Choroid plexus epithelial cell (primary cell): ENCODE results near the gene YARS1.

Experiments used
- DNase-seq: peaks from one replicate; pipeline ENCODE4 v3.0.0-alpha.2; 2010; ENCODE audit warnings: low read depth
- H3K4me3 ChIP-seq: 2 replicates; pipeline ENCODE4 v1.5.1; 2011; ENCODE audit warnings: low read depth, mild to moderate bottlenecking, control low read depth, low read length, moderate library complexity
- TF ChIP-seq, protein P1 (sequence below): conservative IDR thresholded peaks from 2 replicates; pipeline ENCODE4 v1.5.1; 2011; ENCODE audit warnings: low read depth, mild to moderate bottlenecking, control low read depth, inconsistent platforms, low read length, moderate library complexity

Gene YARS1

DNA sequence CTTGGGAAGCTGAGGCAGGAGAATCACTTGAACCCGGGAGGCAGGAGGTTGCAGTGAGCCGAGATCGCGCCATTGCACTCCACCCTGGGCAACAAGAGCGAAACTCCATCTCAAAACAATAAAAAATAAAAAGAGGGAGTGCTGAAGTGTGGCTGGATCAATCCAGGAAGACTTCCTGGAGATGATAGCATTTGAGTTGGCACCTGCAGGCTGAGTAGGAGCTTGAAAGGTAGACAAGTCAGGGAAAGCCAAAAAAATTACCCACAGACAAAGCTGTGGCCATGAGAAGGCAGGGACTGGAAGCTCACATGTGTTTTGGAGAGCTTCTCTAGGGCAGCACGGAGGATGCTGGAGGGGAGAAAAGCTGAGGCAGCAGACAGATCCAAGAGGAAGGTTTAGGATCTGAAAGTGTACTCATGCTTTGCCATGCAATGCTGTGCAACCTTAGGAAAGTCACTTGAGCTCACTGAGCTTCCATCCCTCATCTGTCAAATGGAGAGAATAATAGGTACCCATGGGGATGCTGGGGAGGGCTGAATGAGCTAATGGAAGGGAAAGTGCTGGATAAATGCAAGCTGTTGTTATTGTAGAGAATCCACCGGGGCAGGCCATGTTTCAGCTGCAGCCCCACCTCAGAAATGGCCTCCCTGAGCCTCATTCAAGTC, 88.6 kb downstream of the YARS1 start:
- TF ChIP-seq, protein P1, sequence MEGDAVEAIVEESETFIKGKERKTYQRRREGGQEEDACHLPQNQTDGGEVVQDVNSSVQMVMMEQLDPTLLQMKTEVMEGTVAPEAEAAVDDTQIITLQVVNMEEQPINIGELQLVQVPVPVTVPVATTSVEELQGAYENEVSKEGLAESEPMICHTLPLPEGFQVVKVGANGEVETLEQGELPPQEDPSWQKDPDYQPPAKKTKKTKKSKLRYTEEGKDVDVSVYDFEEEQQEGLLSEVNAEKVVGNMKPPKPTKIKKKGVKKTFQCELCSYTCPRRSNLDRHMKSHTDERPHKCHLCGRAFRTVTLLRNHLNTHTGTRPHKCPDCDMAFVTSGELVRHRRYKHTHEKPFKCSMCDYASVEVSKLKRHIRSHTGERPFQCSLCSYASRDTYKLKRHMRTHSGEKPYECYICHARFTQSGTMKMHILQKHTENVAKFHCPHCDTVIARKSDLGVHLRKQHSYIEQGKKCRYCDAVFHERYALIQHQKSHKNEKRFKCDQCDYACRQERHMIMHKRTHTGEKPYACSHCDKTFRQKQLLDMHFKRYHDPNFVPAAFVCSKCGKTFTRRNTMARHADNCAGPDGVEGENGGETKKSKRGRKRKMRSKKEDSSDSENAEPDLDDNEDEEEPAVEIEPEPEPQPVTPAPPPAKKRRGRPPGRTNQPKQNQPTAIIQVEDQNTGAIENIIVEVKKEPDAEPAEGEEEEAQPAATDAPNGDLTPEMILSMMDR, result no peak
- H3K4me3 ChIP-seq, result no peak overlapping the region
- no peak for DNase-seq

DNA sequence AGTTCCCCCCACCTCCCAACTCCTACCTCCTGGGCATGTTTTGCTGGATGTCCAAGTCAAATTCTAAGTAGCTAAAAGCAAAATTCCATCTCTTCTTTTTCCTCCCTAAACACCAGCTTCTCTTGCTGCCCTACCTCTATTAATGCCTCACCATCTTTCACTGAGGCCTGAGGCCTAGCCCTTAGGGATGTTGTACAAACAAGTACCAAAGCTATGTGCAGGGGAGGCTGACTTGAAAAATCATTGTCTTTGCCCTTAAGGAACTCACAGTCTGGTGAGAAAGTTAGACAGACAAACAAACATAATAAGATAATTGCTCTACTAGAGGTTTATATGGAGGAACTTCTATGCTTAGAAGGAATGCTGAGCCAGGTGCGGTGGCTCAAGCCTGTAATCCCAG, 89.3 kb downstream of the YARS1 start:
- DNase-seq, result no peak
- TF ChIP-seq, protein P1, result no peak
- no peak overlapping the region for H3K4me3 ChIP-seq

DNA sequence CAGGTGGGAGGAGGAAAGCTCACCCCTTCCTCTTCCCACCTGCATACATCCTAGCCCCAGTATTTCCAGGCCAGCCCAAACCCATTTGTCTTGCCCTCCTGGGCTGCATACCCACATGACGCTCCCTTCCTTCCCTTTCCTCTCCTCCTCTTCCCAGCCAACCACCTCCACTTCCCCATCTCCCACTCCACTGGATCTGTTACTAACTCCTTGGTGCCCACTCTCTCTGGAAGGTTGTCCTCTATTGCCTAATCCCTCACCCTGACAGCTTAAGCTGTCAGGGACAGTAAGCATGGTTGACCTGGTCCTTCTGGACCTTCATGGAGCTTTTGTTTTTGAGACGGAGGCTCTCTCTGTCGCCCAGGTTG, 91.6 kb downstream of the YARS1 start:
- DNase-seq, result no peak
- H3K4me3 ChIP-seq, result no peak overlapping the region
- TF ChIP-seq, protein P1, result no peak
